A549 (cell line): ENCODE results near the gene CAV3. TPM values are rescaled to one million over a fixed set of nuclear protein-coding genes. Genes with fewer than 3 reads are reported as not detected.

ENCODE experiments used
- CBX2 ChIP-seq: fragments of 200-600 bp; sonication (generic); IDR thresholded peaks from 2 replicates; pipeline ENCODE4 v1.6.1; 2016; ENCODE audit warnings: low read depth, mild to moderate bottlenecking, borderline replicate concordance
- CHD2 ChIP-seq: fragments of 150-350 bp; IDR thresholded peaks from 2 replicates; pipeline ENCODE4 v1.6.1; 2014; ENCODE audit warnings: low read length; ENCODE audit not compliant: partially characterized antibody
- EHMT2 ChIP-seq: fragments of 200-600 bp; sonication (generic); IDR thresholded peaks from 2 replicates; pipeline ENCODE4 v1.6.1; 2016; ENCODE audit warnings: antibody characterized with exemption, low read depth, mild to moderate bottlenecking, moderate library complexity
- EP300 ChIP-seq, 2 experiments: fragments of >200 bp; sonication (Bioruptor Twin); formaldehyde crosslinking; IDR thresholded peaks; 2 replicates in 1 of 2; 3 replicates in 1 of 2; pipeline ENCODE4 v1.6.1; 2016 to 2017
- ESRRA ChIP-seq: fragments of 150-350 bp; IDR thresholded peaks from 2 replicates; pipeline ENCODE4 v1.6.1; 2014; ENCODE audit warnings: mild to moderate bottlenecking, low read length, borderline replicate concordance
- FOSL2 ChIP-seq, 2 experiments: fragments of 450-650 bp in 1 of 2; fragments of >200 bp in 1 of 2; sonication (Bioruptor Twin) in 1 of 2; formaldehyde crosslinking; IDR thresholded peaks; 2 replicates each; pipeline versions ENCODE4 v1.5.0 to v1.6.1; 2016 to 2020; ENCODE audit warnings: mild to moderate bottlenecking in 1 of 2, moderate library complexity in 1 of 2
- GATA3 ChIP-seq: IDR thresholded peaks from 2 replicates; pipeline ENCODE4 v1.6.1; 2012; ENCODE audit warnings: borderline replicate concordance
- HOXA7 ChIP-seq: fragments of 250-450 bp; sonication (Bioruptor Pico); IDR thresholded peaks from 2 replicates; pipeline ENCODE4 v1.5.0; 2020; ENCODE audit warnings: mild to moderate bottlenecking, moderate library complexity
- JUN ChIP-seq, 2 experiments: fragments of >200 bp; sonication (Bioruptor Twin); formaldehyde crosslinking; IDR thresholded peaks; 2 replicates in 1 of 2; 3 replicates in 1 of 2; pipeline ENCODE4 v1.6.1; 2016 to 2017
- JUNB ChIP-seq: fragments of >200 bp; sonication (Bioruptor Twin); formaldehyde crosslinking; IDR thresholded peaks from 2 replicates; pipeline ENCODE4 v1.6.1; 2016
- KDM1A ChIP-seq: fragments of 200-600 bp; sonication (generic); IDR thresholded peaks from 2 replicates; pipeline ENCODE4 v1.6.1; 2016; ENCODE audit warnings: low read depth, mild to moderate bottlenecking
- KDM5A ChIP-seq: fragments of 200-600 bp; sonication (generic); IDR thresholded peaks from 2 replicates; pipeline ENCODE4 v1.6.1; 2016; ENCODE audit warnings: antibody characterized with exemption, mild to moderate bottlenecking
- MAFK ChIP-seq: fragments of 450-650 bp; IDR thresholded peaks from 2 replicates; pipeline ENCODE4 v1.6.1; 2014; ENCODE audit not compliant: partially characterized antibody
- MAZ ChIP-seq: fragments of 150-350 bp; IDR thresholded peaks from 2 replicates; pipeline ENCODE4 v1.6.1; 2014; ENCODE audit warnings: antibody characterized with exemption, low read depth, low read length, borderline replicate concordance
- NFE2L2 ChIP-seq: fragments of 150-350 bp; conservative IDR thresholded peaks from 2 replicates; pipeline ENCODE4 v1.6.1; 2014; ENCODE audit warnings: low read length
- NR3C1 ChIP-seq: fragments of >200 bp; sonication (Bioruptor Twin); formaldehyde crosslinking; IDR thresholded peaks from 3 replicates; pipeline ENCODE4 v1.6.1; 2017
- POLR2A ChIP-seq: IDR thresholded peaks from 2 replicates; pipeline ENCODE4 v1.6.1; 2012; ENCODE audit warnings: mild to moderate bottlenecking, low read length
- RARB ChIP-seq: fragments of 250-450 bp; sonication (Bioruptor Pico); IDR thresholded peaks from 2 replicates; pipeline ENCODE4 v1.8.0; 2021; ENCODE audit warnings: mild to moderate bottlenecking, moderate library complexity
- RFX5 ChIP-seq: fragments of 450-650 bp; IDR thresholded peaks from 2 replicates; pipeline ENCODE4 v1.7.1; 2014; ENCODE audit warnings: antibody characterized with exemption, mild to moderate bottlenecking, moderate library complexity
- SMC3 ChIP-seq: fragments of >200 bp; sonication (Bioruptor Twin); formaldehyde crosslinking; IDR thresholded peaks from 3 replicates; pipeline ENCODE4 v1.6.1; 2018; ENCODE audit warnings: inconsistent platforms
- SREBF2 ChIP-seq: fragments of 450-650 bp; IDR thresholded peaks from 2 replicates; pipeline ENCODE4 v1.6.1; 2014; ENCODE audit warnings: mild to moderate bottlenecking, moderate library complexity
- TFCP2L1 ChIP-seq: fragments of 250-450 bp; sonication (Bioruptor Pico); IDR thresholded peaks from 2 replicates; pipeline ENCODE4 v1.5.0; 2021; ENCODE audit warnings: mild to moderate bottlenecking
- TP53 ChIP-seq: fragments of 250-450 bp; sonication (Bioruptor Pico); IDR thresholded peaks from 2 replicates; pipeline ENCODE4 v1.5.0; 2021; ENCODE audit warnings: mild to moderate bottlenecking, moderate library complexity
- ZFP36 ChIP-seq: fragments of 450-650 bp; IDR thresholded peaks from 2 replicates; pipeline ENCODE4 v1.6.1; 2014; ENCODE audit warnings: borderline replicate concordance; ENCODE audit not compliant: partially characterized antibody
- ZNF302 ChIP-seq: fragments of 250-450 bp; sonication (Bioruptor Pico); IDR thresholded peaks from 2 replicates; pipeline ENCODE4 v1.9.0; 2021; ENCODE audit warnings: inconsistent platforms, mild to moderate bottlenecking, moderate library complexity
- ZSCAN20 ChIP-seq: fragments of 250-450 bp; sonication (Bioruptor Pico); IDR thresholded peaks from 2 replicates; pipeline ENCODE4 v1.8.0; 2022; ENCODE audit warnings: mild to moderate bottlenecking, moderate library complexity
- polyA plus RNA-seq, 4 experiments: library from polyadenylated mRNA; depleted of rRNA in 3 of 4; stranded (reverse); fragments of >200 nt; fragmentation: RNase III in 1 of 4; extraction: RNeasy Plus Mini Kit Qiagen cat#74134 plus additional on column Dnase treatment in 1 of 4; gene quantifications; 2 replicates in 3 of 4; 3 replicates in 1 of 4; pipeline ENCODE4 v1.2.3, GENCODE V29; 2011 to 2017
- TF ChIP-seq, protein P1 (sequence below): fragments of 250-450 bp; sonication (Bioruptor Pico); IDR thresholded peaks from 2 replicates; pipeline ENCODE4 v1.5.0; 2020; ENCODE audit warnings: low read depth, mild to moderate bottlenecking, moderate library complexity
- TF ChIP-seq, protein P2 (sequence below): fragments of >200 bp; sonication (Bioruptor Twin); formaldehyde crosslinking; IDR thresholded peaks from 2 replicates; pipeline ENCODE4 v1.6.1; 2016
- TF ChIP-seq, protein P3 (sequence below): IDR thresholded peaks from 2 replicates; pipeline ENCODE4 v1.6.1; 2012; ENCODE audit warnings: low read depth, borderline replicate concordance
- TF ChIP-seq, protein P4 (sequence below): fragments of 250-450 bp; sonication (Bioruptor Pico); IDR thresholded peaks from 2 replicates; pipeline ENCODE4 v1.5.0; 2021; ENCODE audit warnings: mild to moderate bottlenecking, moderate library complexity, borderline replicate concordance
- TF ChIP-seq, protein P5 (sequence below): IDR thresholded peaks from 2 replicates; pipeline ENCODE4 v1.6.1; 2012
- TF ChIP-seq, protein P6 (sequence below): fragments of >200 bp; sonication (Bioruptor Twin); formaldehyde crosslinking; IDR thresholded peaks from 3 replicates; pipeline ENCODE4 v1.6.1; 2016

CAV3 gene
- polyA plus RNA-seq, 2 of the 4 experiments (the other 2 are of a cell fraction) = not detected

DNA sequence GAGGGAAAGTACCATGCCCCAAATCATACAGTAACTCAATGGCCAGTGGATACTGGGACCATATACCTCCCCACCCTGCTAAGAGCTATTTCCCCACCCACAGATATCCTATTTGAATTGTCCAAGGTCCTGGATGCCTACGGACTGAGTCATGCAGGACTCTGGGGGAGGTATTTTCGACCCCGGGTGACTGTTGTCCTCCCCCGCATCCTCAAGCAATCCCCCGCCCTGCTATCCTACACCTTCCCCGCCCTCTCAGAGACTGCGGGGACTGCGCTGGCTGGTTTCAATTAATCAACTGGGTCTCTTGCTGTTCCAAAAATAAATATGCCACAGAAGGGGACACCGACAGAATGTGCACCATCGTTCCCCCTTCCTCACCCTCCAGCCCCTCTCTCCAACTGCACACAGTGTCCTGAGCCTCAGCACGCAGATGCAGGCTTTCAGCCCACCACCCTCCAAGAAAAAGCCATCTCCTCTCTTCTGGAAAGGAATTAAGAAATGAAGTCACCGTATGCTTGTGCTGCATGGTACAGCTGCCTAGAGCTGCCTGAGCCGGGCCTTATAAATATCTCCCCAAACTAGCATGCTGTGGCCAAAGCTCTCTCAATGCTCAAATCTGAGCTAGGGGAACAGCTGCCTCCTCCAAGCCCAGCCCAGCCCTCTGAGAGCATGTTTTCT is 8.1 kb downstream of the CAV3 start (continued):
- TF ChIP-seq HOXA7 (CRISPR knock-in tag) (no peak), TP53 (CRISPR knock-in tag) (no peak), KDM1A (no peak), EHMT2 (no peak), NFE2L2 (no peak), SREBF2 (no peak), NR3C1 (no peak), KDM5A (no peak), ZNF302 (CRISPR knock-in tag) (no peak), GATA3 (peak; percentile 66; the same call in 1 of the 2 replicates), MAZ (no peak), POLR2A (no peak), MAFK (no peak), ZFP36 (no peak), EP300 (IDR thresholded peaks at IDR 0.05) (peak; percentile 40 to 62; a peak in 2 of 5 replicates), FOSL2 (IDR thresholded peaks at IDR 0.05) (peak; percentile 76), FOSL2 (CRISPR knock-in tag; IDR thresholded peaks at IDR 0.05) (peak; percentile 78), RFX5 (no peak), CBX2 (no peak), JUNB (peak; percentile 77), ESRRA (no peak), SMC3 (no peak), ZSCAN20 (CRISPR knock-in tag) (no peak), RARB (CRISPR knock-in tag) (no peak), CHD2 (no peak), JUN (IDR thresholded peaks at IDR 0.05) (peak in 1 of 2 experiments; percentile 64; a peak in 1 of 5 replicates), TFCP2L1 (no peak)
- TF ChIP-seq, protein P1, sequence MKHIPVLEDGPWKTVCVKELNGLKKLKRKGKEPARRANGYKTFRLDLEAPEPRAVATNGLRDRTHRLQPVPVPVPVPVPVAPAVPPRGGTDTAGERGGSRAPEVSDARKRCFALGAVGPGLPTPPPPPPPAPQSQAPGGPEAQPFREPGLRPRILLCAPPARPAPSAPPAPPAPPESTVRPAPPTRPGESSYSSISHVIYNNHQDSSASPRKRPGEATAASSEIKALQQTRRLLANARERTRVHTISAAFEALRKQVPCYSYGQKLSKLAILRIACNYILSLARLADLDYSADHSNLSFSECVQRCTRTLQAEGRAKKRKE (CRISPR knock-in tag) = no peak
- TF ChIP-seq, protein P2, sequence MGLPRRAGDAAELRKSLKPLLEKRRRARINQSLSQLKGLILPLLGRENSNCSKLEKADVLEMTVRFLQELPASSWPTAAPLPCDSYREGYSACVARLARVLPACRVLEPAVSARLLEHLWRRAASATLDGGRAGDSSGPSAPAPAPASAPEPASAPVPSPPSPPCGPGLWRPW = no peak
- TF ChIP-seq, protein P3, sequence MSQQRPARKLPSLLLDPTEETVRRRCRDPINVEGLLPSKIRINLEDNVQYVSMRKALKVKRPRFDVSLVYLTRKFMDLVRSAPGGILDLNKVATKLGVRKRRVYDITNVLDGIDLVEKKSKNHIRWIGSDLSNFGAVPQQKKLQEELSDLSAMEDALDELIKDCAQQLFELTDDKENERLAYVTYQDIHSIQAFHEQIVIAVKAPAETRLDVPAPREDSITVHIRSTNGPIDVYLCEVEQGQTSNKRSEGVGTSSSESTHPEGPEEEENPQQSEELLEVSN = 0 out of 2 replicates have a peak, but pooled peaks have one; percentile 17
- TF ChIP-seq, protein P4, sequence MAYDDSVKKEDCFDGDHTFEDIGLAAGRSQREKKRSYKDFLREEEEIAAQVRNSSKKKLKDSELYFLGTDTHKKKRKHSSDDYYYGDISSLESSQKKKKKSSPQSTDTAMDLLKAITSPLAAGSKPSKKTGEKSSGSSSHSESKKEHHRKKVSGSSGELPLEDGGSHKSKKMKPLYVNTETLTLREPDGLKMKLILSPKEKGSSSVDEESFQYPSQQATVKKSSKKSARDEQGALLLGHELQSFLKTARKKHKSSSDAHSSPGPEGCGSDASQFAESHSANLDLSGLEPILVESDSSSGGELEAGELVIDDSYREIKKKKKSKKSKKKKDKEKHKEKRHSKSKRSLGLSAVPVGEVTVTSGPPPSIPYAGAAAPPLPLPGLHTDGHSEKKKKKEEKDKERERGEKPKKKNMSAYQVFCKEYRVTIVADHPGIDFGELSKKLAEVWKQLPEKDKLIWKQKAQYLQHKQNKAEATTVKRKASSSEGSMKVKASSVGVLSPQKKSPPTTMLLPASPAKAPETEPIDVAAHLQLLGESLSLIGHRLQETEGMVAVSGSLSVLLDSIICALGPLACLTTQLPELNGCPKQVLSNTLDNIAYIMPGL (CRISPR knock-in tag) = no peak
- TF ChIP-seq, protein P5, sequence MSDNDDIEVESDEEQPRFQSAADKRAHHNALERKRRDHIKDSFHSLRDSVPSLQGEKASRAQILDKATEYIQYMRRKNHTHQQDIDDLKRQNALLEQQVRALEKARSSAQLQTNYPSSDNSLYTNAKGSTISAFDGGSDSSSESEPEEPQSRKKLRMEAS = peak; percentile 39; the same call in 1 of the 2 replicates
- TF ChIP-seq, protein P6, sequence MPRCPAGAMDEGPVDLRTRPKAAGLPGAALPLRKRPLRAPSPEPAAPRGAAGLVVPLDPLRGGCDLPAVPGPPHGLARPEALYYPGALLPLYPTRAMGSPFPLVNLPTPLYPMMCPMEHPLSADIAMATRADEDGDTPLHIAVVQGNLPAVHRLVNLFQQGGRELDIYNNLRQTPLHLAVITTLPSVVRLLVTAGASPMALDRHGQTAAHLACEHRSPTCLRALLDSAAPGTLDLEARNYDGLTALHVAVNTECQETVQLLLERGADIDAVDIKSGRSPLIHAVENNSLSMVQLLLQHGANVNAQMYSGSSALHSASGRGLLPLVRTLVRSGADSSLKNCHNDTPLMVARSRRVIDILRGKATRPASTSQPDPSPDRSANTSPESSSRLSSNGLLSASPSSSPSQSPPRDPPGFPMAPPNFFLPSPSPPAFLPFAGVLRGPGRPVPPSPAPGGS = no peak
